SH-SY5Y (cell line): ENCODE measurements around the gene SUPT4H1.

ENCODE experiments used
- GATA2 ChIP-seq: IDR thresholded peaks from 2 replicates; pipeline ENCODE4 v1.6.1; 2011; ENCODE audit warnings: mild to moderate bottlenecking, low read depth, low read length
- GATA3 ChIP-seq: IDR thresholded peaks from 2 replicates; pipeline ENCODE4 v1.6.1; 2011; ENCODE audit warnings: low read depth, mild to moderate bottlenecking, low read length, moderate library complexity

DNA sequence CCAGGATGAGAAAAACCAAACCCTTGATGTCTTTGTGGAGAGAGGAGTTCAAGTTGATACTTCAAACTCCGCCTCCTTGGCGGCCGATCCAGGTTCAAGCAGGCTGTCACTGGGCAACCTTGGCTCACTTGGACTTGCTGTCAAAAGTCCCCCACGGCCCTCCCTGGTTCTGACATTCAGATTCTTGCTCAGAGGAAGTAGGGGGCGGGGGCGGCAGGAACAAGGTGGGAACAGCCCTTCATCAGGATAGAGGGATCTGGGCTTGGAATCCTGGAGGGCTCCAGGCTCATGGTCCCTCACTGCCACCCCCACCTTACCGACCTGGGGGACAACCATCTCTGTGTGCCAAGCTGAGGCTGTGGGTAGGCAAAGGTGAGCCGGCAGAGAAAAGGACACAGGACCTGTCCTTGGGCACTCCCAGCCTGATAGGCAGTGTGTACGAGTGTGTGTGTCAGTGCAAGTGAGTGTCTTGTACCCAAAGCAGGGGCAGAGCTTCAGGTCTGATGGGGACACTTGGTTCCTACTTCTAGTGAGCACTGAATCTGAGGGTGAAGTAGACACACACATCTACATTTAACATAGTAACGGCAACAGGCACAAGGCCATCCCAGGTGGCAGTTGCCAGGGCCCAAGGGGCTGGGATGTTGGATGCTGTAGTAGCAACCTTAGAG lies 16.8 kb downstream of the SUPT4H1 start:
- TF ChIP-seq GATA3, result no peak
- no peak for TF ChIP-seq GATA2
